Activated B cell treated with CpG ODN at 0.5 μM for 24 hours (primary cell): ENCODE data around the gene OVOL1. TPM values are rescaled to one million over a fixed set of nuclear protein-coding genes. Genes with fewer than 3 reads are reported as not detected.

Experiments used
- ATAC-seq: fragments of 200-7000 bp; cut with Tn5 transposase; one replicate; pipeline ENCODE4 v1.10.0; 2021; ENCODE audit warnings: low read depth, mild to moderate bottlenecking, moderate library complexity
- CTCF ChIA-PET: fragments of 350-600 bp; sonication (Branson Sonifier 250); formaldehyde crosslinking; loops from one replicate; lab custom pipeline; 2021; ENCODE audit warnings: antibody characterized with exemption; lab: Charles Lee
- POLR2A ChIA-PET: fragments of 350-600 bp; sonication (Branson Sonifier 250); formaldehyde crosslinking; loops from one replicate; lab custom pipeline; 2021; ENCODE audit warnings: antibody characterized with exemption; lab: Charles Lee
- DNase-seq: peaks from one replicate; pipeline ENCODE4 v3.0.0; 2022
- H3K27ac Mint-ChIP-seq: one replicate; pipeline ENCODE4 v1.8.0; 2020; ENCODE audit warnings: mixed read lengths
- H3K27me3 Mint-ChIP-seq: one replicate; pipeline ENCODE4 v1.8.0; 2021; ENCODE audit warnings: mixed read lengths
- H3K36me3 Mint-ChIP-seq: one replicate; pipeline ENCODE4 v1.8.0; 2021; ENCODE audit warnings: low read depth, mixed read lengths
- H3K4me1 Mint-ChIP-seq: one replicate; pipeline ENCODE4 v1.8.0; 2021; ENCODE audit warnings: mixed read lengths
- H3K4me3 Mint-ChIP-seq: one replicate; pipeline ENCODE4 v1.8.0; 2020; ENCODE audit warnings: mild to moderate bottlenecking, mixed read lengths
- H3K9me3 Mint-ChIP-seq: one replicate; pipeline ENCODE4 v1.8.0; 2020; ENCODE audit warnings: mixed read lengths
- CTCF ChIP-seq: fragments of 200-600 bp; IDR thresholded peaks from one replicate; pipeline ENCODE4 v1.8.0; 2022; ENCODE audit warnings: antibody characterized with exemption, mild to moderate bottlenecking
- intact Hi-C: fragments of 100-400 bp; cut with micrococcal nuclease; formaldehyde crosslinking; loops from one replicate; pipeline ENCODE4 v1.15.1; 2024
- total RNA-seq: library from RNA; stranded (reverse); gene quantifications from 2 replicates; pipeline ENCODE4 v1.2.3, GENCODE V29; 2022

Gene OVOL1
- total RNA-seq, 1 donor from 2014 or later: 0.09 TPM

GRCh38 chr11:65814131-65814985, 27.5 kb downstream of the OVOL1 start:
- Mint-ChIP-seq H3K9me3 (no peaks in the 10 kb centered on the region), H3K36me3 (no peaks in the 10 kb centered on the region), H3K27me3 (no peaks in the 10 kb centered on the region), H3K27ac (no peak overlapping the region), H3K4me3 (no peak overlapping the region), H3K4me1 (peaks cover 14% of the 10 kb centered on the region)
- DNase-seq (no peak), ATAC-seq (no peak)
- intact Hi-C loops: no loop called here
- no peak for TF ChIP-seq CTCF
- POLR2A ChIA-PET: interaction anchor here (0.6 to 1.2 kb wide), 2 partner anchors 23 to 178 kb away, joined by 5 to 6 read pairs; no protein-coding TSS in a partner anchor
- CTCF ChIA-PET: interaction anchor here (1.0 to 6.1 kb wide), 2 partner anchors 34 to 35 kb away, joined by 3 to 62 read pairs; partner anchors contain the start of gene AP5B1

GRCh38 chr11:65814986-65815565, 28.2 kb downstream of the OVOL1 start:
- DNase-seq (no peak), ATAC-seq (no peak)
- CTCF ChIA-PET: interaction anchor here (0.6 to 6.1 kb wide), 3 partner anchors 23 to 189 kb away, joined by 3 to 62 read pairs (median 3); partner anchors contain the start of gene AP5B1
- TF ChIP-seq CTCF: no peak
- Mint-ChIP-seq H3K27ac (peak overlapping the region; percentile 9), H3K9me3 (no peaks in the 10 kb centered on the region), H3K4me1 (peaks cover 14% of the 10 kb centered on the region), H3K36me3 (no peaks in the 10 kb centered on the region), H3K4me3 (no peak overlapping the region), H3K27me3 (no peaks in the 10 kb centered on the region)
- POLR2A ChIA-PET: no interaction called here
- intact Hi-C loops: no loop called here

GRCh38 chr11:65816696-65817095, 29.8 kb downstream of the OVOL1 start:
- Mint-ChIP-seq H3K27ac (no peak overlapping the region), H3K4me1 (peaks cover 14% of the 10 kb centered on the region), H3K9me3 (no peaks in the 10 kb centered on the region), H3K27me3 (no peaks in the 10 kb centered on the region), H3K4me3 (no peak overlapping the region), H3K36me3 (no peaks in the 10 kb centered on the region)
- no peak for TF ChIP-seq CTCF
- intact Hi-C loops: no loop called here
- DNase-seq: no peak
- POLR2A ChIA-PET: interaction anchor here (0.6 to 3.4 kb wide), 6 partner anchors 11 to 176 kb away, joined by 3 to 26 read pairs (median 8); partner anchors contain the start of genes AP5B1, KAT5 and RNASEH2C
- ATAC-seq: no peak
- CTCF ChIA-PET: interaction anchor here (0.7 to 6.1 kb wide), 8 partner anchors 16 to 111 kb away, joined by 3 to 62 read pairs (median 7); partner anchors contain the start of genes AP5B1 and KAT5

- H3K4me3 Mint-ChIP-seq: peak overlapping the region; percentile 77
- no peaks in the 10 kb centered on the region for H3K9me3 Mint-ChIP-seq
- no peak for ATAC-seq
- H3K27ac Mint-ChIP-seq: peak overlapping the region; percentile 36
- no peaks in the 10 kb centered on the region for H3K36me3 Mint-ChIP-seq
- no peak for DNase-seq
- no peak for TF ChIP-seq CTCF
- CTCF ChIA-PET: interaction anchor here (0.6 to 6.1 kb wide), 12 partner anchors 10 to 152 kb away, joined by 3 to 62 read pairs (median 4); partner anchors contain the start of genes AP5B1 and KAT5
- intact Hi-C loops: no loop called here
- H3K4me1 Mint-ChIP-seq: peaks cover 14% of the 10 kb centered on the region
- POLR2A ChIA-PET: interaction anchor here (0.6 to 3.4 kb wide), 8 partner anchors 13 to 177 kb away, joined by 3 to 26 read pairs (median 4); partner anchors contain the start of genes AP5B1, KAT5 and RNASEH2C
- no peaks in the 10 kb centered on the region for H3K27me3 Mint-ChIP-seq
These were observed 30.5 kb downstream of the OVOL1 start for GRCh38 chr11:65817312-65817834.
